Activated CD4-positive, alpha-beta T cell treated with anti-CD3 and anti-CD28 coated beads for 48 hours (primary cell): ENCODE results near the gene RASGEF1C.
A peak's percentile ranks its signal among the peaks of the same experiment; 100 is the strongest.
"Not testable (repeated sequence)": the region's sequence is repeated elsewhere in the genome, so short reads cannot be mapped to it uniquely, and the experiment has no call there.

Source experiments
- DNase-seq: peaks from one replicate; pipeline ENCODE4 v3.0.0-alpha.2; 2020

RASGEF1C gene

GRCh38 chr5:180135128-180135955, 73.7 kb downstream of the RASGEF1C start:
- peak; percentile 59 for DNase-seq

- no peak for DNase-seq
These were observed 75.0 kb downstream of the RASGEF1C start for GRCh38 chr5:180133971-180134508.

GRCh38 chr5:180133551-180133950, 75.5 kb downstream of the RASGEF1C start:
- no peak for DNase-seq

- DNase-seq: no peak
These were observed 76.0 kb downstream of the RASGEF1C start for GRCh38 chr5:180133060-180133459.

- no peak for DNase-seq
These were observed 77.9 kb downstream of the RASGEF1C start for GRCh38 chr5:180130876-180131740.

GRCh38 chr5:180130291-180130869, 78.6 kb downstream of the RASGEF1C start:
- no peak for DNase-seq

DNA sequence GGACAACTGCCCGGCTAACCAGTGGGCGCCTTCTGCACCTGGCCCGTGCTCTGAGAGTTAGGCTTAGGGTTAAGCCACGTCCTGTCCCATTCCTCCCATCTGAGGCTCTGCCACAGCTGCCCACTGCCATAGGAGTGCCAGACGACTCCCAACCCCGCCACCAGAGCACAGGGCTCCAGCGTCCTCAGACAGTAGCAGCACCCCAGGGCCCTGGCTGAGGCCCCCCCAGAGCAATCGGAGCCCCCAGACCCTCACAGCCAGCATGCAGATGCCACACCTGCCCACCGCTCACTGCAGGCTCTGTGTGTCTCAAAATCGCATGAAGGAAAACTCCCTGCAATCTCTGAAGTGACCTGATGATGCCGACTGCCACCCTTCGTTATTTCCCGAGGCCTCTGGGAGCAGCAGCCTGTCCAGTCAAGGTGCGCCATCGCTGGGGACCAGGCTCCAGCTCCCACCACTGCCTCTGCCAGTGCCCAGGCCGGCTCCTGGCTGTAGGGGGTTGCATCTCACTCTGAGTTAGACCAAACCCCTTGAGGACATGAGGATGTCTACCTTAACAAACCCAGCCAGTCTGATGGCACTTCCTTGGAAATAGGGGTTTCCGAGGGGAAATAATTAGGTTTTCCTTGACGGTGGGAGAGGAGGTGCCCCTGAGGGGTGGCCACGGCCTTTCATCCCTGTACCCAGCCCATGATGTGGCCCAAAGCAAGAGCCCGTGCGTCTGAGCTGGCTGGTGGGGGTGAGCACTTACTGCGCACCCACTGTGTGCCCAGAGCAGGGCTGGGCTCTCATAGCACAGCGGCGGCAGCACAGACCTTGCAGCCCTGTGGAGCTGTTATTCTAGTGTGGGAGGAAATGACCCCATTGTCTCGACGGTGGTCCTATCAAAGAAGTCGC, 79.5 kb downstream of the RASGEF1C start:
- no peak for DNase-seq

DNA sequence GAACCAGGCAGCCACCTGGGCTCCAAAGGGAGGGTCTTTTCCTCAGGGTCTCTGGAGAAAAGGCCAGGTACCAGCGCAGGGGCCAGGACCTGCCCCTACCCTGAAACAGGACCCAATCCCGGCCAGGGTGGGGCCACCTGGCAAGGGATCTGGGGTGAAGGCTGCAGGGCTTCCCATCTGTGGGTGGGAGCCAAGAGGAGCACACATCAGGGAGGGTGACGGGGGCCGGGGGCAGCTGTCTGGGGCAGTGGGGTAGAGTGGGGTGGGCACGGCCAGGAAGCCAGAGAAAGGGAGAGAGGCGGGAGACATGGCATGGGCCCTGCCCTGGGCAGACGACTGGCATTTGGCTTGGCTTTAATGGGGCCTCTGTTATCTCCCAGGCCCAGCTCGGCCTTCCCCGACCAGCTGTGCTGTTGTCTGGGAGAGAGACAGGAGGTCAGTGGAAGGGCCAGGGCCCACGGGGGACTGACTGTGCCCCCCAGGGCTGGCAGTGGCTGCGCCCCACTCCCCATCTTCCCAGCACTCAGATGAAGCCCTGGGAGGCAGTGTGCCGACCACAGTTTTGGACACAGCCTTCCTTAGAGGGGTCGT, 80.2 kb downstream of the RASGEF1C start:
- DNase-seq: no peak

DNA sequence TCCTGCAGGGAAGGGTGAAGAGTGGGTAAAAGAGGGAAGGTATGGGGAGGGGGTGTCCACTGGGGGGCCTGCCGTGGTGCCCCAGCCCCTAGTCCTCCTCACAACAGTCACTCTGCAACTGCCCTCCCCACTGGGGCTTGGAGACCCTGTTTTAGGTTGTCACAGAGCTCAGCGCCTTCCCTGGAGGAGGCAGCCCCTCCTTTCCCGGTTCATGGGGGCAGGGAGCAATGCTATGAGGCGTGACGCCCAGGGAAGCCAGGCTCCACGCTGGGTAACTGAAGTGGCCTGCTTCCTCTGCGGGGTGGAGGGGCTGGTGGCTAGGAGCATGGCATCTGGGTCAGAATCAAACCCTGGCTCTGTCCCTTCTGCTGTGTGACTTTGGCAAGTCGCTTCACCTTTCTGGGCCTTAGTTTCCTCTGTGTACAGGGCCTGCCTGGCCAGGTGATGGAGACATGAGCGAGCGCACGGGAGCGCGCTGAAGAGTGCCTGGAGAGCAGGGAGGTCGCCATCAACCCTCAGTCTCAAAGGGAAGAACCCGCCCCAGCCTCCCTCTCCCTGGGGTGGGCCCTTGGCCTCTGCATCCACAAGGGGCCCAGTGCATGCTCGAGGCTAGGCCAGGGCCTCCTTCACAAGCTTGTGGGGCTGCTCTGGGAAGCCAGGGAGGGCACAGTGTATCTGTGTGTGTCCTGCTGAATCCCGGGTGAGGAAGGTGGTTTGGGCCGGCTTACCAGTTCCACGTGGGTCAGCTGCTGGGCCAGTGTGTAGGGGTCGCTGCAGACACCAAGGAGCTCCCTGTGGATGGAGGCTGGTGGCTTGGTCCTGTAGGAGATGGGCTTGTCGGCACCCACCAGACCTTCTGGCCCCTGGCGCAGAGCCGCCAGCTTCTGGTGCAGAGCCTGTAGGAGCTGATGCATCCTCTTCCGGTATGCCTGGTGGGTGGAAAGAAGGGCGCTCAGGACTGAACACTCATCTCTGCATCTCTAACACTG, 81.0 kb downstream of the RASGEF1C start:
- DNase-seq: no peak

DNA sequence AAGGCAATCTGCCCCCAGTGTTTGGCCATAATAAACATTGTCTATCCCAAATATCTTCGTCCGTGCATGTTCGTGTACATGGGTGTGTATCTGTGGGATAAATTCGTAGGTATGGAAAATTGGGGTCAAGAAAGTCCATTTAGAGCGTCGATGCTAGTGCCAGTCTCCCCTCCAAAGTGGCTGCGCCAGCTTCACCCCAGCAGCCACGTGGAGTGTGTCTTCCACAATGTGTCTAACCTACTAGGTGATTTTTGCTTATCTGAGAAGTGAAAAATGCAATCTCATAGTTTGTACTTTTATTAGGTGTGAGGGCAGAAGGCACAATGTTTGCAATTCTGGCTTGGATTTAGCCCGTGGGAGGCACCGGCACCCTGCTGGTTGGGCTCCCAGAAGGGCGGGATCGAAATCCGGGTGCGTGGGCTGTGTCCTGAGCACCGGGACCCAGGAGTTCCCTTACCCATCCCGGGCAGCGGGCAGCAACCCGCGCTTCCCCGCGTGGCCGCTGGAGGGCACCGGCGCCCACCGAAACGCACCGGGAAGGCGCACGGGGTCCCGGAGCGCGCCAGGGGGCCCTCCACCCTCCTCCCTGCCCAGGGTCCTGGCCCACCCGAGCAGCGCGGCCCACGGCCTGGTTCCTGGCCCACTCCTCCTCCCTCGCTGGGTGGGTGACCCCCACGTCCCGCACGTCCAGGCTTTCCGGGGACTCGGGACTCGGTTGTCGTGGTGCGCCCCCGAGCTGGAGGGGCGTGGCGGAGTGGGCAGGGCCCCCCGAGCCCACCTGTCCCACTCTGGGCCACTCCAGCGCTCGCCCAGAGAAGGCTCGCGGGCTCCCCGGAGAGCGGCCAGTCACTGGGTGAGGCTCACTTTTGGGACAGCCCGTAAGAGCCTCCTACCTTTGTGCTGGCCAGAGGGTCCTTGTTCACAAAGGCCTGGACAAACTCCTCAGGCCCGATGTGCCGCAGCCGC, 82.0 kb downstream of the RASGEF1C start:
- DNase-seq: peak; percentile 57

GRCh38 chr5:180126156-180126555, 82.9 kb downstream of the RASGEF1C start:
- not testable (repeated sequence) for DNase-seq

DNA sequence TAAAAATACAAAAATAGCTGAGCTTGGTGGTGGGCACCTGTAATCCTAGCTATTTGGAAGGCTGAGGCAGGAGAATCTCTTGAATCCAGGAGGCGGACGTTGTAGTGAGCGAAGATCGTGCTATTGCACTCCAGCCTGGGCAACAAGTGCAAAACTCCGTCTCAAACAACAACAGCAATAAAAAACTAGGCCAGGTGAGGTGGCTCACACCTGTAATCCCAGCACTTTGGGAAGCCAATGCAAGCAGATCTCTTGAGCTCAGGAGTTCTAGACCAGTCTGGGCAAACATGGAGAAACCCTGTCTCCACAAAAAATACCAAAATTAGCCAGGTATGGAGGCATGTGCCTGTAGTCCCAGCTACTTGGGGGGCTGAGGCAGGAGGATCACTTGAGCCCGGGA, 84.3 kb downstream of the RASGEF1C start:
- not testable (repeated sequence) for DNase-seq

- no peak for DNase-seq
These were observed 86.1 kb downstream of the RASGEF1C start for GRCh38 chr5:180122875-180123274.

DNA sequence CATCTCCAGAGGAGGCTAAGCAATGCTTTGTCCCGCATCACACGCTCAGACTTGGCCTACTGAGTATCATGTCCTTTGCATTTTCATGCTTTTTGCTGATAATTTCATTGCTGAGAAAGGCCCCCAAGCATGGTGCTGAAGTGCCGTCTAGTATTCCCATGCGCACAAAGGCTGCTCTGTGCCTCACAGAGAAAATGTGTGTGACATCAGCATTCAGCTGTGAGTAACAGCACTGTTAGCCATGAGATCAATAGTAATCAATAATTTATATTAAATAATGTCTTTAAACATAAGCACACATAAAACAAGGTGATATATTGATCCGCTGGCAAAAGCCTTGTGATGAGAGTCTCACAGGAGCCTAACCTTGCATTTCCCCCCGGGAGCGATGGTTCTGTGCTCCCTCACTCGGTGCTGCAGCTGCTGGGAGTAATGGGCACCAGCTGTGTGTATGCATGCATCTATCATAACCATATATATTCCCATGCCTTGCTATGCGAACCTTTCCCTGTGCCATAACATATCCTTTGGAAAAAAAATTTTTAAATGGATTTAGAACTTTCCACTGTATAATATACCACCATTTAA, 87.1 kb downstream of the RASGEF1C start:
- no peak for DNase-seq

DNA sequence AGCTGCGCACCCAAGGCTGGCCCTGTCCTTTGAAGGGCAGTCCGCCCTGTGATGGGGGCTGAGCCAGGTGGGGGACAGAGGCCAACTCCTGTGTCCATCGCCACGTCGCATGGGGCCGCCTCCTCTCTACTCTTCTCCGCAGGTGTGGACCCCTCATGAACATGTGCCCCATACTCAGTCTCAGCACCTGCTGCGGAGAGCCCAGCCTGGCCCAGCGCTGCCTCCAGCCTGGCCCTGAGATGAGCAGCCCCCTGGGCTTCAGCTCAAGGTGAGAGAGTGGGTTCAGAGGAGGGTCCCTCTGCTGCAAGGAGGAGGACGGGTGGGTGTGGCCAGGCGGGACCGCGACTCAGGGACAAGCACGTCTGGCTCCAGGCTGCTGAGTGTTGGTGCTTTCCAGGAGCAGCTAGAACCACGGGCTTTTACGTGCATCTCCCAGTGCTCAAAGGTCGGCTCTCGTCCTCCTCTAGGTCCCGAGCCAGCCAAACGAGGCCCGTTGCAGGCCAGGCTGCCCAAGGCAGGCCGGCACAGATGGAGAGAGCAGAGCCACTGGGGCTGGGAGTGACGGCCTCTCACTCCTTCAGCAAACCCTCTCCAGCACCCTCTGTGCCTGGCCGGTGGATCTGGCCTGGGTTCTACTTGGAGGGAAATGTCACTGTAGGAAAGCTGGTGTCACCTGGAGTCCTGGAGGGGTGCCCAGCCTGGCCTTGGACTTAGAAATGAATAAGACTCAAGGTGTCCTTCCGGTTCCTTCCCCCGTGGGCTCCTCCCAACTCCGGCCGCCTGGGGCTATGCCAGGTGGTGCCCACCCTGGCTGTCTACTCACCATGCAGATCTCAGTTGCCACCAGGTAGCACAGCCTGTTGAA, 88.5 kb downstream of the RASGEF1C start:
- DNase-seq: no peak

GRCh38 chr5:180119903-180120236, 89.1 kb downstream of the RASGEF1C start:
- no peak for DNase-seq

DNA sequence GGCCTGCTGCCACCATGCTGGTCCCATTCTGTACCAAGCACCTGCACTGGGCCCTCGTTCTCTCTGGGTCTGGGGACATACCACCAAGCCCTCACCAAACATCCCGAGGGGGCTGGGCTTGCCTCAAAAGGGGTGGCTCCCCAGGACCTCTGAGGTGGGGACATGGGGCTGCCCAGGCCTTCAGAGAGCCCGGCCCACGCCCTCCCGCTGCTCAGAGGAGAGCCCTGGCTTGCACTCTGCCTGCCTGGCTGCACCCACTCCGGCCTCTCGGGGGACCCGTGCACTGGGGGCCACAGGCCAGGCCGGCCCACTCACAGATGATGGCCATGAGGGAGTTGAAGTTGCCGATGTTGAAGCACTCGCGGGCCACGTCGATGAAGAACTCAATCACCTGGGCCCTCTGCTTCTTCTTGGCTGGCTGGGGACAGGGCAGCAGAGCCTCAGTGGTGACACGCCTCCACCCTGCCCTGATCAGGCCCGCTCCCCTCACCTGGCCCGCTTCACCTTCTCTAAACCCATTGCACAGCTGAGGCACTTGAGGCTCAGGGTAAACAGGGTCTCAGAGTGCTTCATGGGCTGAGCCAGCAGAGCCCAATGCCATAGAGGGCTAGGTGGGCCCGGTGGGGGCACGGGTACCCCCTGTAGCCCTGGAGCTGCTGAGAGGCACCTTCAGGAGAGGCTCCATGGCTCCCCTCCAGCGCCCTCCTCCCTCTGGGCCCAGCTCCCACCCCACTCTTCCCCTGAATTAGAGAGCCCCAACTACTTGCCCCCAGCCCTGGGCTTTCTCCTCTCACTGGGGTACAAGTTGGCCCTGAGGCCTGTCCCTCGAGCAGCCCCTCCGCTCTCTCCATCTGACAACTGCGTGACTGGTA, 89.7 kb downstream of the RASGEF1C start:
- DNase-seq: no peak
